Measurements from ENCODE around the gene DCDC2B.
"Not testable (repeated sequence)": the region's sequence is repeated elsewhere in the genome, so short reads cannot be mapped to it uniquely, and the experiment has no call there.

The DCDC2B gene

DNA sequence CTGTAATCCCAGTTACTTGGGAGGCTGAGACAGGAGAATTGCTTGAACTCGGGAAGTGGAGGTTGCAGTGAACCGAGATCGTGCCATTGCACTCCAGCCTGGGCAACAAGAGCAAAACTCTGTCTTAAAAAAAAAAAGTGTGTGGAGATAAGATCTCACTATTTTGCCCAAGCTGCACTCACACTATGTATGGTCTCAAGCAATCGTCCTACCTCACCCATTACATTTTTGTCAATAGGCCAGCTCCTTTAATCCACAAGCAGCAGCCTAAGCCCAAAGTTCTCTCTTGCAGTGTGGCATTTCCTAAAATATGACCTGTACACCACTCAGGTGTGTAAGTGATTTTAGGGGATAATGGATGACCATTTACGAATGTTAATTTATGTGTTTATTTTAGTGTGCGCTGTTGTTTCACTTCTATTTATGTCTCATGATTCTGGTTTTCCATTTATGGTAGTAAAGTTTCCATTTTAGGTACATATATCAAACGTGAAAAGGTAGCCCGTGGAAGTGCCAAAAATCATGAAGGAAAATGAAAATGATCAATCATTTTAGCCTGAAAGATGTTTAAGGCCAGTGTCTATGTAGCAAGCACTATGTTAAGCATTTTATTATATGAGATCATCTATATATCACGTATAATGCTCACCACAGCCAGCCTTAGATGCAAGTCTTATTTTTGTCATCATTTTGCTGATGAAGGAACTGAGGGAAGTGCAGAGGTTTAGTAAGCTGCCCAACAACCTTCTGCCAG lies 47.8 kb downstream of the DCDC2B start:
- Histone ChIP-seq H3K18ac (ENCODE audit: low read length) (no peak overlapping the region), H3K4me3 (ENCODE audit: low read length in 2 of 2) (no peak overlapping the region), H2BK15ac (ENCODE audit: low read length) (no peak overlapping the region), H3K23ac (ENCODE audit: low read depth, low read length, poor library complexity) (no peak overlapping the region), H3K36me3 (replicated peaks in 1 of 2; ENCODE audit: control insufficient read depth in 2 of 2, insufficient read depth in 2 of 2, low read length in 2 of 2) (no peaks in the 10 kb centered on the region), H2AK5ac (ENCODE audit: low read depth, low read length) (no peak overlapping the region), H4K8ac (ENCODE audit: low read depth, low read length) (no peak overlapping the region), H3K27ac (replicated peaks; ENCODE audit: low read length) (no peak overlapping the region), H3K4ac (ENCODE audit: low read length) (no peak overlapping the region), H3K4me1 (ENCODE audit: control insufficient read depth in 2 of 2, insufficient read depth in 1 of 2, low read depth in 1 of 2, low read length in 2 of 2) (peaks cover 0 to 4% of the 10 kb centered on the region in 2 donors), H3K14ac (ENCODE audit: low read length) (no peak overlapping the region), H3K27me3 (ENCODE audit: control insufficient read depth in 3 of 3, insufficient read depth in 3 of 3, low read depth in 1 of 3, low read length in 3 of 3) (no peaks in the 10 kb centered on the region), H3K4me2 (ENCODE audit: insufficient read depth, low read length, poor library complexity, severe bottlenecking) (no peak overlapping the region), H2AFZ (ENCODE audit: low read length) (no peak overlapping the region), H4K91ac (ENCODE audit: low read depth, low read length, poor library complexity) (no peak overlapping the region), H2BK12ac (ENCODE audit: low read length) (no peak overlapping the region), H2BK120ac (ENCODE audit: low read depth, low read length) (no peak overlapping the region), H3K9ac (ENCODE audit: low read depth, low read length, poor library complexity) (no peak overlapping the region), H2BK5ac (ENCODE audit: low read length) (no peak overlapping the region), H3K9me3 (replicated peaks in 1 of 2; ENCODE audit: control insufficient read depth in 2 of 2, insufficient read depth in 1 of 2, low read depth in 1 of 2, low read length in 2 of 2) (no peaks in the 10 kb centered on the region), H3K79me1 (ENCODE audit: low read depth, low read length) (no peaks in the 10 kb centered on the region)
- no CpG with 5 or more reads among the region's 9 CpGs for WGBS, 2 donors (ENCODE audit: extremely low coverage in 2 of 2, insufficient read length in 2 of 2, insufficient replicate concordance in 1 of 2)
- no peak for DNase-seq (ENCODE audit: low spot score)

DNA sequence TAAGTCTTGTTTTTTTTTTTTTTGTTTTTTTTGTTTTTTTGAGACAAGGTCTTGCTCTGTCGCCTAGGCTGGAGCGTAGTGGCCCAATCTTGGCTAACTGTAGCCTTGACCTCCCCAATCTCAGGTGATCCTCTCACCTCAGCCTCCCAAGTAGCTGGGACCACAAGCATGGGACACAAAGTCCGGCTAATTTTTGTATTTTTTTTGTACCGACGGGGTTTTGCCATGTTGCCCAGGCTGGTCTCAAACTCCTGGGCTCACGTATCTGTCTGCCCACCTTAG lies 48.3 kb downstream of the DCDC2B start:
- WGBS, 2 donors (ENCODE audit: extremely low coverage in 2 of 2, insufficient read length in 2 of 2, insufficient replicate concordance in 1 of 2) = no CpG with 5 or more reads among the region's 6 CpGs

DNA sequence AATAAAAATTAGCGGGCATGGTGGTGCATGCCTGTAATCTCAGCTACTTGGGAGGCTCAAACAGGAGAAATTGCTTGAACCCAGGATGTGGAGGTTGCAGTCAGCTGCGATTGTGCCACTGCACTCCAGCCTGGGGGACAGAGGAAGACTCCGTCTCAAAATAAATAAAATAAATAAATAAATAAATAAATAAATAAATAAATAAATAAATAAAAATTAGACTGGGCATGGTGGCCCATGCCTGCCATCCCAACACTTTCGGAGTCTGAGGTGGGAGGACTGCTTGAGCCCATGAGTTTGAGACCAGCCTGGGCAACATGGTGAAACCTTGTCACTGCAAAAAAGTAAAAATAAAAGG lies 54.3 kb downstream of the DCDC2B start:
- H4K91ac ChIP-seq (ENCODE audit: low read depth, low read length, poor library complexity) = not testable (repeated sequence)

More for the DNA sequence above, 48.3 kb downstream of the DCDC2B start:
- Histone ChIP-seq H3K36me3 (replicated peaks in 1 of 2; ENCODE audit: control insufficient read depth in 2 of 2, insufficient read depth in 2 of 2, low read length in 2 of 2) (no peaks in the 10 kb centered on the region), H2BK5ac (ENCODE audit: low read length) (no peak overlapping the region), H2AFZ (ENCODE audit: low read length) (no peak overlapping the region), H3K4me2 (ENCODE audit: insufficient read depth, low read length, poor library complexity, severe bottlenecking) (no peak overlapping the region), H3K27ac (replicated peaks; ENCODE audit: low read length) (no peak overlapping the region), H3K23ac (ENCODE audit: low read depth, low read length, poor library complexity) (no peak overlapping the region), H3K4me1 (ENCODE audit: control insufficient read depth in 2 of 2, insufficient read depth in 1 of 2, low read depth in 1 of 2, low read length in 2 of 2) (no peaks in the 10 kb centered on the region), H3K79me1 (ENCODE audit: low read depth, low read length) (no peaks in the 10 kb centered on the region), H4K91ac (ENCODE audit: low read depth, low read length, poor library complexity) (no peak overlapping the region), H3K4me3 (ENCODE audit: low read length in 2 of 2) (no peak overlapping the region), H2BK15ac (ENCODE audit: low read length) (no peak overlapping the region), H3K18ac (ENCODE audit: low read length) (no peak overlapping the region), H3K9me3 (replicated peaks in 1 of 2; ENCODE audit: control insufficient read depth in 2 of 2, insufficient read depth in 1 of 2, low read depth in 1 of 2, low read length in 2 of 2) (no peaks in the 10 kb centered on the region), H2AK5ac (ENCODE audit: low read depth, low read length) (no peak overlapping the region), H2BK120ac (ENCODE audit: low read depth, low read length) (no peak overlapping the region), H2BK12ac (ENCODE audit: low read length) (no peak overlapping the region), H3K4ac (ENCODE audit: low read length) (no peak overlapping the region), H4K8ac (ENCODE audit: low read depth, low read length) (no peak overlapping the region), H3K27me3 (ENCODE audit: control insufficient read depth in 3 of 3, insufficient read depth in 3 of 3, low read depth in 1 of 3, low read length in 3 of 3) (no peaks in the 10 kb centered on the region), H3K9ac (ENCODE audit: low read depth, low read length, poor library complexity) (no peak overlapping the region), H3K14ac (ENCODE audit: low read length) (no peak overlapping the region)
- DNase-seq (ENCODE audit: low spot score) = no peak

DNA sequence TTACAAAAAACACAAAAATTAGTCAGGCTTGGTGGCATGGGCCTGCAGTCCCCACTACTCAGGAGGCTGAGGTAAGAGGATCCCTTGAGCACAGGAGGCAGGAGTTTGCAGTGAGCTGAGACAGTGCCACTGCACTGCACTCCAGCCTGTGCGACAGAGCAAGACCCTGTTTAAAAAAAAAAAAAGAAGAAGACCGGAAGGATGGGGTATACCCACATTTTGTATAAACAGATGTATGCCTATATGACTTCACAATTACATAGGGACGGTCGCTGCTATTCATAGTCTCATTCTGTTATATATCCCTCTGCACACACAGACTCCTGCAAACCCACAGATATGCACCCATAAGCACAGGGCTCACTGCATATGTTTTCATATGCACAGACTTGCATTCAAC lies 54.9 kb downstream of the DCDC2B start:
- no peak overlapping the region for H3K23ac ChIP-seq (ENCODE audit: low read depth, low read length, poor library complexity)
- H2AK5ac ChIP-seq (ENCODE audit: low read depth, low read length) = no peak overlapping the region
- H3K36me3 ChIP-seq (replicated peaks in 1 of 2; ENCODE audit: control insufficient read depth in 2 of 2, insufficient read depth in 2 of 2, low read length in 2 of 2) = no peaks in the 10 kb centered on the region
- H3K4me3 ChIP-seq (ENCODE audit: low read length in 2 of 2) = no peak overlapping the region
- no CpG with 5 or more reads among the region's 4 CpGs for WGBS, 2 donors (ENCODE audit: extremely low coverage in 2 of 2, insufficient read length in 2 of 2, insufficient replicate concordance in 1 of 2)
- H3K4me2 ChIP-seq (ENCODE audit: insufficient read depth, low read length, poor library complexity, severe bottlenecking) = no peak overlapping the region
- no peak overlapping the region for H2BK5ac ChIP-seq (ENCODE audit: low read length)
- H3K79me1 ChIP-seq (ENCODE audit: low read depth, low read length) = no peaks in the 10 kb centered on the region
- no peak for DNase-seq (ENCODE audit: low spot score)
- H3K9me3 ChIP-seq (replicated peaks in 1 of 2; ENCODE audit: control insufficient read depth in 2 of 2, insufficient read depth in 1 of 2, low read depth in 1 of 2, low read length in 2 of 2) = peaks cover 0 to 1% of the 10 kb centered on the region in 2 donors
- H3K4me1 ChIP-seq (ENCODE audit: control insufficient read depth in 2 of 2, insufficient read depth in 1 of 2, low read depth in 1 of 2, low read length in 2 of 2) = no peaks in the 10 kb centered on the region
- H2BK15ac ChIP-seq (ENCODE audit: low read length) = no peak overlapping the region
- no peak overlapping the region for H2BK12ac ChIP-seq (ENCODE audit: low read length)
- H2BK120ac ChIP-seq (ENCODE audit: low read depth, low read length) = no peak overlapping the region
- H3K14ac ChIP-seq (ENCODE audit: low read length) = no peak overlapping the region
- no peak overlapping the region for H4K8ac ChIP-seq (ENCODE audit: low read depth, low read length)
- no peak overlapping the region for H2AFZ ChIP-seq (ENCODE audit: low read length)
- H3K27ac ChIP-seq (replicated peaks; ENCODE audit: low read length) = no peak overlapping the region
- no peak overlapping the region for H4K91ac ChIP-seq (ENCODE audit: low read depth, low read length, poor library complexity)
- no peak overlapping the region for H3K9ac ChIP-seq (ENCODE audit: low read depth, low read length, poor library complexity)
- H3K27me3 ChIP-seq (ENCODE audit: control insufficient read depth in 3 of 3, insufficient read depth in 3 of 3, low read depth in 1 of 3, low read length in 3 of 3) = no peaks in the 10 kb centered on the region
- H3K18ac ChIP-seq (ENCODE audit: low read length) = no peak overlapping the region
- H3K4ac ChIP-seq (ENCODE audit: low read length) = no peak overlapping the region

More for the DNA sequence above, 54.3 kb downstream of the DCDC2B start:
- not testable (repeated sequence) for H2BK12ac ChIP-seq (ENCODE audit: low read length); H2AK5ac ChIP-seq (ENCODE audit: low read depth, low read length); H3K18ac ChIP-seq (ENCODE audit: low read length); H3K36me3 ChIP-seq (replicated peaks in 1 of 2; ENCODE audit: control insufficient read depth in 2 of 2, insufficient read depth in 2 of 2, low read length in 2 of 2); DNase-seq (ENCODE audit: low spot score); H3K9ac ChIP-seq (ENCODE audit: low read depth, low read length, poor library complexity); H3K23ac ChIP-seq (ENCODE audit: low read depth, low read length, poor library complexity); H3K4ac ChIP-seq (ENCODE audit: low read length); H3K4me1 ChIP-seq (ENCODE audit: control insufficient read depth in 2 of 2, insufficient read depth in 1 of 2, low read depth in 1 of 2, low read length in 2 of 2); H2BK5ac ChIP-seq (ENCODE audit: low read length); H3K27ac ChIP-seq (replicated peaks; ENCODE audit: low read length); H3K9me3 ChIP-seq (replicated peaks in 1 of 2; ENCODE audit: control insufficient read depth in 2 of 2, insufficient read depth in 1 of 2, low read depth in 1 of 2, low read length in 2 of 2); H2BK120ac ChIP-seq (ENCODE audit: low read depth, low read length); H3K4me3 ChIP-seq (ENCODE audit: low read length in 2 of 2); H3K79me1 ChIP-seq (ENCODE audit: low read depth, low read length); H3K4me2 ChIP-seq (ENCODE audit: insufficient read depth, low read length, poor library complexity, severe bottlenecking); H2AFZ ChIP-seq (ENCODE audit: low read length); H4K8ac ChIP-seq (ENCODE audit: low read depth, low read length); H3K27me3 ChIP-seq (ENCODE audit: control insufficient read depth in 3 of 3, insufficient read depth in 3 of 3, low read depth in 1 of 3, low read length in 3 of 3); H2BK15ac ChIP-seq (ENCODE audit: low read length); H3K14ac ChIP-seq (ENCODE audit: low read length)
- no CpG with 5 or more reads among the region's 4 CpGs for WGBS, 2 donors (ENCODE audit: extremely low coverage in 2 of 2, insufficient read length in 2 of 2, insufficient replicate concordance in 1 of 2)

Data from neuronal stem cell (in vitro differentiated cells).